Stimulated activated CD4-positive, alpha-beta T cell treated with anti-CD3 and anti-CD28 coated beads, Interleukin-2, amount 100 ng/mL, for 24 hours (primary cell): ENCODE data around the gene CD79A.

Experiments used
- DNase-seq, 2 donors: peaks; one replicate each; pipeline ENCODE4 v3.0.0-alpha.2; 2020

CD79A gene

DNA sequence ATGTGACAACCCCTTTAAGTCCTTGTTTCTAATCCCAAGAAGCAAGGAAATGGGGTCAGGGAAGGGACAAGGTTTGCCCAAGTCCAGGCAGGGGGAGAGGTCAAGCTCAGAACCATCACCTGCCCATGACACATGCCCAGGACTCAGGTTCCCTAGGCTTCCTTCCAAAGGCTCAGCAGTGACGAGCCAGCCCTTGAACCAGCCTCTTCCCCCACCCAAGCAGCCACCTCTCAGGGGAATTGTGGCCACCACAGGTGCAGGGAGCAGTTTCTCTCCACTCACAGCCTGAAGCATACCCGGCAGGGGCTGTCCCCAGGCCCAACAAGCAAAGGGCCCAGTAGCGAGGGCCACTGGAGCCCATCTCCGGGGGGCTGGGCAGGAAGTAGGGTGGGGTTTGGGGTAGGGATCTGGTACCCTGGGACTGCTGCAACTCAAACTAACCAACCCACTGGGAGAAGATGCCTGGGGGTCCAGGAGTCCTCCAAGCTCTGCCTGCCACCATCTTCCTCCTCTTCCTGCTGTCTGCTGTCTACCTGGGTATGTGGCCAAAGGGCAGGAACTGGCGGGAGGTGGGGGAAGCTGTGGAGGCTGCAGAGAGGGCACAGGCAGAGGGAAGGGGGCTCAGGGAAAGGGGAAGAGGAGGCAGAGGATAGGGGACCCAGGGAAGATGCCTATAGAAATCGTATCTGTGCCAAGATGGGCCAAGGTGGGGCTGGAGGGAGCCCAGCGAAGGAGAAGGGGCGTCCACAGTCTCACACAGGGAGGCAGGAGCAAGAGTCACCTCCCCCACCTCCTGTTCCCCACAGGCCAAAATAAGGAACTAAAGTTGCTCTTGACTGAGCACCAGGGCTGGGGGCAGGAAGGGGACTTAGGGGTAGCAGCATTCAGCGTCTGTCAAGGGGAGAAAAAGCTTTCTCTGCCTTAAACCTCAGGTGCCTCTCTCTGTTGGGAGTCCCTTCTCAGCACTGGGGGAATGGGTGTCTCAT lies at the start of gene CD79A:
Gene CD79A, plus strand, starts transcription at position 433 of the 986 bp plus-strand sequence. Its CDS starts 26 bp downstream, at position 459.
- DNase-seq = no peak

DNA sequence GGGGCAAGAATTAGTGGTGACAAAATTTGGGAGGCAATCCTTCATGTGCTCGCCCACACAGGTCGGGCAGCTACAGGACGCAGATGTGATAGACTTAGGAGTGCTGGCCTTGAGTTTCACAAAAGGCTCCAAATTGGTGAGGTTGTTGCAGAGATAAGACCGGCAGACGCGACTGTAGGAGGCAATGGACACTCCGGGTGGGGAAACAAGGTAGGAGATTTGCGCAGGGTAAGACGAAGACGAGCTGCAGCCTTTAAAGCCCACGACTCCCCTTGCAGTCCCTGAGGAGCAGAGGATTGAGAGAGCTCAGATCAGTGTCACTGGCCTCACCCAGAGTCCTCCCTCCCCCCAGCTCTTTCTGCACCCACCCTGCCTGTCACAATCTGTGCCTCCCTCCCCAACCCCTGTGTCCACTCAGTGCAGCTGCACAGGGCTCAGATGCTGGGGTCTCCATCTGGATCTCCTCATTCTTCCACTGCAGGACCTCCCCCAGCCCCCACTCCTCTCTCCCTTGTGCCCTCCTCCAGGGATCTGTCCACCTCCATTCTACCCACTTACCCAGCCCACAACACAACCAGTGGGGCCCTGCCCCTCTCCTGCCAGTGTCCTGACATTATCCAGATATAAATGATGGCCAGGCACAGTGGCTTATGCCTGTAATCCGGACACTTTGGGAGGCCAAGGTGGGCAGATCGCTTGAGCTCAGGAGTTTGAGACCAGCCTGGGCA lies 38.9 kb upstream of the CD79A start:
- no peak for DNase-seq

DNA sequence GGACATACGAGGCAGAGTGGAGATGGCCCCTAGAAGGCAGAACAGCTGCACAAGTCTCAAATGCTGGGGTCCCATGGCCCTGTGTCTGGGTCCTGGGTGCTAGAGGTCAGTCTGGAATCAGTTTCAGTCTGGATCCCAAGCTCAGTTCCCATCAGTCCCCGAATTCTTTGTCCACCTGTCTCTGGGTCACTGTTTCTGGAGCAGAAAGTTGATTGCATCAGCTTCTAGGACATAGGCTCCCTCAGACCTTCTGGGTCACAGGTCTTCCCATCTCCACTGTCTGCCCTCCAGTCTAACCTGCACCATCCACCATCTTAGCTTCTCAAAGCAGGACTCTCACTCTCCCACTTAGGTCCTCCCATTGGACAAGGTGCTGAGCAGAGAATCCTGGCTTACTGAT lies 37.9 kb upstream of the CD79A start:
- DNase-seq = no peak

DNA sequence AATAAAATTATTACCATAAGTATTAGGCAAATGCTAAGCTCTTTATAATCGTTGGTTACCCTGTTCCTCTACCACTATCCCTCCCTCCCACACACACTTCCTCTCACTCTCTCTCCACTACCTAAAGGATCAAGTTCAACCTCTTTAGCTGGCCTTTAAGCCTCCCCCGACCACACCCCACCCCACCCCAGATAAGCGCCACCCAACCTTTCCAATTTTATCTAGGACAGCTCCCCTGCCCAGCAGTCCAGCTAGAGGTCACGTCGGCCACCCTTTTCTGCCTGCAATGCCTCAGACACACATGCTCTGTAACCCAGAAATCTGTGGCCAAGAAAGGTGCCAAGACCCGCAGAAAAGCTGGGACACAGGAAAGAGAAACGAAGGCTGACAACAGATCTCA lies 33.7 kb upstream of the CD79A start:
- no peak for DNase-seq

DNA sequence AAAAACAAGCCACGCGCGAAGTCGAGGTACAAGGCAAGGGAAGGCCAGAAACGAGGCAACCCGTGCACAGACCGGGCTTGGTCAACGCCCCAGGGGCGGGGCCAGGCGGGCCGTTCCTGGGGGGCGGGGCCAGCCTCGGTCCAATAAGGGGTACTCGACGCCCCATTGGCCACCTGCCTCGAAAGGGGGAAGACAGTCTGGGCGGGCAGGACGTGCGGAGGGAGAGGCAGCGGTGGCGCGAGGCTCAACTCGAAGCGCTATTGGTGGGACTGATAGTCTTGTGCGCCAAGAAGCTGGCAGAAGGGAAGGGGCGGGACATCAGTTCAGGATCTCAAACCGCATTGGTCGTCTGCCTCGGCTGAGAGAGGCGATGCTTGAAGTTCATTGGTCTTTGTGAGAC lies 32.5 kb upstream of the CD79A start, which contains the start of gene LYPD4:
Gene LYPD4, minus strand, starts transcription at position 83 of the 400 bp plus-strand sequence. CDS start 5,398 bp downstream, outside the sequence.
- no peak for DNase-seq

DNA sequence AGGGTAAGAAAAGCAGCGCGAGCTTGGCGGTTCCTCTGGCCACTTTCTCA lies 32.3 kb upstream of the CD79A start, which contains the start of gene DMRTC2:
Gene DMRTC2, plus strand, starts transcription at position 42 of the 50 bp plus-strand sequence. CDS start 2,387 bp downstream, outside the sequence.
- no peak for DNase-seq

DNA sequence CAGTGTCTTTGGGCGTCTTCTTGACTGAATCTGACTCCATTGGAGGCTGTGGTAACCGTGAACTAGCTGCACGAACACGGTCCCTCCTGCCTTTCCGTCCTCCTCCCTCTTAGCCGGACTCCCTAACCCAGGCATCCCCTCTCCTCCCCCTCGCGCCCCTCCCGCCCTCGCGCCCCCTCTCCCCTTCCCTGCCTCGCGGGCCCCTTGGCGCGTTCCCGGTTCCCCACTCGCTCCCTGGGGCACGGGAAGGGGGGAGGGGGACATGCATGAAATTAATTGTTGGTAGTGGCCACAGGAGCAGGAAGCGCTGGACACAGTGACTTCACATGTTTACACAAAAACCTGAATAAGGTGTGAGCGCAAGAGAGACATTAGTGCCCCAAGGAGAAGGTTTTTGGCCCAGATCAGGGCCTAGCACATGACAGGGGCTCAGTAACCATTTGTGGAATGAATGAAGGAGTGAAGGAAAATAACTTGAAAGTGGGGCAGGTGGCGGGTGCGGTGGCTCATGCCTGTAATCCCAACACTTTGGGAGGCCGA lies 32.0 kb upstream of the CD79A start:
- DNase-seq = no peak

DNA sequence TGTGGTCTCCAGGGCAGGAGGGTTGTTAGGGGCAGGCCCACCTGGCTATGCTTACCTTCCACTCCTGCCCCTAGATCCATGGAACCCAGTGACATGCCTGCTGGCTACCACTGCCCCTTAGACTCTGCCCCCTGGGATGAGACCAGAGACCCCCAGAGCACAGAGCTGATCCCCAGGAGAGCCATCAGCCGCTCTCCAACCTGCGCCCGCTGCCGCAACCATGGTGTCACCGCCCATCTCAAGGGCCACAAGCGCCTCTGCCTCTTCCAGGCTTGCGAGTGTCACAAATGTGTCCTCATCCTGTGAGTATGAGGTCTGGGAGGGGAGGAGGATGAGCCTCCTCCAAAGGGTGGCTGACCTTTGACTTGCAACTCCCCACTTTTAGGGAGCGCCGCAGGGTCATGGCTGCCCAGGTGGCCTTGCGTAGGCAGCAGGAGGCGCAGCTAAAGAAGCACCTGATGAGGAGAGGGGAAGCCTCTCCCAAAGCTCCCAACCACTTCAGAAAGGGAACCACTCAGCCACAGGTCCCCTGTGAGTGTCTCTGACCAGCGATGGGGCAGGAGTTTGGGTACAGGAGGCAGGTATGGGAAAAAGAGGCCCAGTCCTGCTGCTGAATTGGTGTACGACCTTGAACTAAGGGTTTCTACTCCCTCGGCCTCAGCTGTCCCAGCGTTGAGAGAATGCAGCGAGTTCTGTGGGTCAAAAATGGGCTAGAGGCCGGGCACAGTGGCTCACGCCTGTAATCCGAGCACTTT lies 29.6 kb upstream of the CD79A start:
- no peak for DNase-seq

DNA sequence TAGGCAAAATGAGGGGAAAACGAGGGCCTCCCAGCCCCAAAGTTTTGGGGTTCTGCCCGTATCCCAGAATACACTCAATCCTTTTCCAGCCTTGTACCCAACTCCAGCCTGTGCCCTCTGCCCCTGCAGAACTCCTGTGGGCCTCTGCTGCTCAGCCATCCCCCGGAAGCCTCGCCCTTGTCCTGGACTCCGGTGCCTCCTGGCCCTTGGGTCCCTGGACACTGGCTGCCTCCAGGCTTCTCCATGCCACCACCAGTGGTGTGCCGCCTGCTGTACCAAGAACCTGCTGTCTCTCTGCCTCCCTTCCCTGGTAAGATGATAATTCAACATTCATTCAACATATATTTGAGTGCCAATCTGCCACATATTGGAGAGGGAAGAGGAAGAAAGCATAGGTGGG lies 28.4 kb upstream of the CD79A start:
- DNase-seq = no peak

DNA sequence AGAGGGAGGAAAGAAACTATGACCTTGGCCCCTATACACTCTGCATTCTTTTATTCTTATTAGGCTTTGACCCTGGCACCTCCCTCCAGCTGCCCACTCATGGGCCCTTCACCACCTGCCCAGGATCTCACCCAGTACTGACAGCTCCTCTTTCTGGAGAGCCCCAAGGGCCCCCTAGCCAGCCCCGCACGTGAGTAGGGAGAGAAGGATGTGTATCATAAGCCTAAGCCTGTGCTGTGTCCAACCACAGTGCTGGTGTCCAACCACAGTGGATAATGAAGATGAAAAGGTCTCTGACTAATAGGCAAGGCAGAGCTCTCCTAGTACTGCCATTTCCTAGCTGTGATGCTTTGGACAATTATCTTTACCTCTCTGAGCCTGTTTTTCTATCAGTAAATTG lies 28.0 kb upstream of the CD79A start:
- no peak for DNase-seq

DNA sequence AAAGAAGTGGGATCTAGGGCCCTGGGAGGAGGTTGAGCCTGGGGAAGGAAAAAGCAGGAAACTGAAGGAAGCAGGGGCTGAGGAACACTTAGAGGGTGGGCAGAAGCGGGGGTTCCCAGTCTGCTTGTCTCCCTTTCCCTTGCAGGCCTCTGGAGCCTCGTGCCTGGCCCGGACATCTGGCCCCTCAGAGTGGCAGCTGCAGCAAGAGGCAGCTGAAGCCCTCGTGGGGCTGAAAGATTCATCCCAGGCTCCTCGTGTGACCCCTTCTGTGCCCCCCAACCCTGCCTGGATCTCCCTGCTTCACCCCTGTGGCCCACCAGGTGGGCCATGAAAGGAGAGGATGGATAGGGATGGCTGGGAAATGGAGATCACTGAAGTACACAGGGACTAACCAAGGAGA lies 26.7 kb upstream of the CD79A start:
- DNase-seq = no peak

DNA sequence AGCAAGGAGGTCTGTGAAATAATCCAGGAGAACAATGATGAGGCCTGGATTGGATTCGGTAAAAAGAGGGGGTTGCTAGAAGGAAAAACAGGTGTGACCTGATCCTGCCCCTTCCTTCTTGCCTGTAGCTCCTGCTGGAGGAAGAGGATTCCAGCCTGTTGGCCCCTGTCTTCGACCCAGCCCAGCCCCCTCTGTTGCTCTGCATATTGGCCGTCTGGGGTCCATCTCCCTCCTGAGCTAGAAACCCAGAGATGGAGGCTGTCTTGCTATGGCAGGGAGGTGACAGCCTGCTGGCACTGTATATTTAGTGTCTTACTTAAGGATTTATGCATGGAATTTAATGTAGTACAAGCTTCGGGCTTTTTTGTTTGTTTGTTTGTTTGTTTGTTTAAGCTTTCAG lies 25.6 kb upstream of the CD79A start:
- no peak for DNase-seq

DNA sequence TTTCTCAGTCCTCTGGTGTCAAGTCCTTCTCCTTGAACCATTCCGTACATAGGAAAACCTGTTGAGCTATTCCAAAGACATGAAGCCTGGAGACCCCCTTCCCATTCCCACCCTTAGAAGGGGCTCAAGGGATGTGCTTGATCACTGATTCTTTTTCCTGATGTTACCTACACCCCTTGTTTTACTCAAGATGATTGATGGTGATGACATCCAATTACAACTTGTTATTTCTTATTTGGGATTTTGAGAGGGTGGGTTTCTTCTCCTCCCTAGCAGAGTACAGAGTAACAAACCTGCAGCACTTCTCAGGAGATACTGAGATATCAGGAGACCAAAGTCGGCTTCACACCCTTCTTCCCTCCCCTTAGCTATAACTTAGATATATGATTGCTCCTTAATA lies 23.7 kb upstream of the CD79A start:
- DNase-seq = no peak

DNA sequence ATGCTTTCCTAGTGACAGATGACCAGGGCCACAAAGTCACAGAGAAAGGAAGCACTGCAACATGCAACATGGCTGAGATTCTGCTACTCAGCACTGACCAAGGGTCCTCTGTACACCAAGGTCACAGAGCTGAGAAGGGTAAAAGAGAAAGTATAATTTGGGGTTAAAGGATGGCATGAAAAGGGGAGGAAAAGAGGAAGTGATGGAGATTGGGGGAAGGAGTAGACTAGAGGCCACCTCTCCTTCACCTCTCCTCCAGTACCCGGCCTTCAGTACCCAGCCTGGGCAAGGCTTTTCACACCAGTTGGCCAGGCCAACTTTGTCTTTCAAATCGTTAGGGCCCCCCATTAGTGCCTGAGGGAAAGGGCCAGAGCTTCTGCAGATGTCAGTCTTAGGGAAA lies 23.3 kb upstream of the CD79A start:
- DNase-seq = no peak

DNA sequence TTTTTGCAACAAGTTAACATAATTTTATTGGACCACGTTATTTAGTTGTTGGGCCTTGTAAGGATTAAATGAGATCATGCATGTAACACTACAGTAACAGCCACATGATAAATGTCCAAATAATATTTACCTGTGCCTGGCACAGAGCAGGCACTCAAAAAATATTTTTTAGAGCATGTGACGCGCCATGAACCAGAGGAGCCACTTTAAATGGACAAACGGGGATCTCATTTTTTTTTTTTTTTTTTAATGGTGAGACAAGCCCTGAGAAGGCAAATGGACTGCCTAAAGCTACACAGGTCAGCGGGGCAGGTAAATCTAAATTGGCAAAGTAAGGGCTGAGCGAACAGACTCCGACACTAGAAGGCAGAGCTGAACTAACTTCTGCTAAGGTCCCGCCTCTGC lies 17.9 kb upstream of the CD79A start:
- DNase-seq = no peak

DNA sequence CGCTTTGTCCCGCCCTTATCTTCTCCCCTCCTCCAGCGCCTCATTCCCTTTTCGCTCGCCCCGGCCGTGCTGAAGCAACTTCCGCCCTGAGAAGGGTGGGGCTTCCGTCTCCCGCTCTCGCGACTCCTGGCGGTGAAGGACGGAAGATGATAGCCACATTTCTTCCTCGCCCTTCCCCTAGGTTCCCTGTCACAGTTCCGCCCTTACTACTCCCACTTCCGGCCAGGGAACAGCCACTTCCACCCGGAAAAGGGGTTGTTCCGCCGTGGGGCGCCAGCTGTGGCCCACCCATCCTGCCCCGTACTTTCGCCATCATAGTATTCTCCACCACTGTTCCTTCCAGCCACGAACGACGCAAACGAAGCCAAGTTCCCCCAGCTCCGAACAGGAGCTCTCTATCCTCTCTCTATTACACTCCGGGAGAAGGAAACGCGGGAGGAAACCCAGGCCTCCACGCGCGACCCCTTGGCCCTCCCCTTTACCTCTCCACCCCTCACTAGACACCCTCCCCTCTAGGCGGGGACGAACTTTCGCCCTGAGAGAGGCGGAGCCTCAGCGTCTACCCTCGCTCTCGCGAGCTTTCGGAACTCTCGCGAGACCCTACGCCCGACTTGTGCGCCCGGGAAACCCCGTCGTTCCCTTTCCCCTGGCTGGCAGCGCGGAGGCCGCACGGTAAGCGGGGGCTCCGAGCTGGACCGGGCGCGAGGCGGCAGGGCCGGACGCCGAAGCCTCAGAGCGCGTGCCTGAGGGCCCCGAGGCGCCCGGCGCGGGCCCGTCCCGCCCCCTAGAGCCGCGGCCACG lies 17.3 kb upstream of the CD79A start, which contains the start of gene RPS19:
Gene RPS19, plus strand, starts transcription at position 638 of the 801 bp plus-strand sequence. CDS start 520 bp downstream, outside the sequence.
- peak; percentile 98 to 99 for DNase-seq

DNA sequence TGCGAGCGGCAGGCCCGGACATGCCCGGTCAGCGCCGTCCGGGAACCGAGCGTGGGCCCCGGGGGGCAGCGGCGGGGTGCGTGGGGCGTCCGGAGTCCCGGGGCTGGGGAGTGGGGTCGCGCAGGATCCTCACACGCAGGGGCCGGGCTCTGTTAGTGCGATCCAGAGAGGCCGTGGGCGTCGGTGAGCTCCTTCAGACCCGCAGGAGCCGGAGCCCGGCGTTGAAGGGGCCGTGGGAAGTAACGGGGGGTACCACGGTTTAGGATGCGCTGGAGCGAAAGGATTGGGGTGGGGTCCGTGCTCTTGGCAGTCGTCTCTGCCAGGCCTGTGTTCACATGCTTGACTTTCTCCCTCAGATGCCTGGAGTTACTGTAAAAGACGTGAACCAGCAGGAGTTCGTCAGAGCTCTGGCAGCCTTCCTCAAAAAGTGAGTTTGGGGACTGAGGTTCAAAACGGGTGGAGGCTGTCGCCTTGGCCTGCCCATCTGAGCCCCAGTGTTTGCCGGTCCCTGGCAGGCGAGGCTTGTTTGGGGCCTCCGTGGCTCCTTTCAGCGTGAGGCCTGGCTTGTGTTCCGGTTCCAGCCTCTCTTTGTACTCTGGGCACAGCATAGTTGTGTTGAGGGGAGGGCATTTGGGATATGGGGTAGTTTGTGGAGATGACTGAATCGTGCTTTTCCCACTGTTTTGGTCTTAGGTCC lies 16.5 kb upstream of the CD79A start:
- peak in 1 of 2 donors; percentile 50 for DNase-seq

DNA sequence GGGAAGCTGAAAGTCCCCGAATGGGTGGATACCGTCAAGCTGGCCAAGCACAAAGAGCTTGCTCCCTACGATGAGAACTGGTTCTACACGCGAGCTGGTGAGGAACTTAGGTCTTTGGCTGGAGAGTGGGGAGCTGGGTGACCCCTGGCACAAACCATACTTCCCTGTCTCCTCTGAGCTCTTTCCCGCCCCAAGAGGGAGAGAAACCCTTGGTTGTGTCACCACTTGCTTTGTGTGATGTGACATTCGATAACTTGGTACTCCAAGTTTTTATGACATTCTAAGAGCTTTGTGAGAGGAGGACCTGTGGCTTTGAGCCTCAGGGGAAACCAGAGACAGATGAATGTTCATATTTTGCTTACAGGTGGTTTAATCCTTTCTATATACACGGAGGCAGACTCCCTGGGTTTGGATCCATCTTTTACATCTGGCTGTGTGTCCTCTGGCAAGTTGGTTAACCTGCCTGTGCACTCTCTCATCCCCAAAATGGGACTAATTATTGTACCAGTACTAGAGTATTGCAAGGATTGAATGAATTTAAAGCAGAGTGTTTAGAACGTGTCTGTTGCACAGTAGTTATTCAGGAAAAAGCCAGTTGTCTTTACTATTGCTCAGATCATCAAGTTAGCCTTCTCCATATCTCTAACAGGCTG lies 15.8 kb upstream of the CD79A start:
- DNase-seq = no peak

DNA sequence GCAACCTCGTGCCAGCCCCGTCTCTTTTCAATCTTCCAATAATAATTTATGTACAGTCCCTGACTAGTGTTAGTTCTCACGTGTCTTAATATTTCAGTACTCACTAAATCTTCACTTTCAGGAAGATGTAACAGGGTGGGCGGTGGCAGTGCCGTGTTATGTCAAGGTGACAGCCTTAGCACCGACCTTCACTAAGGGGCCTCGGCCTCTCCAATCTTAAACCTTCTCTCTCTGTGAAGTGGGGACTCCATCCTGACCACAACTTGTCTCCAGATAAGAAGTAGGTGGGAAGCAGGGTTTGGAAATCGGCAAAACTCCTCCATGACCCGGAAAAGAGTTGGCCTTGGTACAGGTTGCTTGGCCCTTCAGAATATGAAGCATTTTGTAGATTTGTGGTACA lies 15.2 kb upstream of the CD79A start:
- no peak for DNase-seq

DNA sequence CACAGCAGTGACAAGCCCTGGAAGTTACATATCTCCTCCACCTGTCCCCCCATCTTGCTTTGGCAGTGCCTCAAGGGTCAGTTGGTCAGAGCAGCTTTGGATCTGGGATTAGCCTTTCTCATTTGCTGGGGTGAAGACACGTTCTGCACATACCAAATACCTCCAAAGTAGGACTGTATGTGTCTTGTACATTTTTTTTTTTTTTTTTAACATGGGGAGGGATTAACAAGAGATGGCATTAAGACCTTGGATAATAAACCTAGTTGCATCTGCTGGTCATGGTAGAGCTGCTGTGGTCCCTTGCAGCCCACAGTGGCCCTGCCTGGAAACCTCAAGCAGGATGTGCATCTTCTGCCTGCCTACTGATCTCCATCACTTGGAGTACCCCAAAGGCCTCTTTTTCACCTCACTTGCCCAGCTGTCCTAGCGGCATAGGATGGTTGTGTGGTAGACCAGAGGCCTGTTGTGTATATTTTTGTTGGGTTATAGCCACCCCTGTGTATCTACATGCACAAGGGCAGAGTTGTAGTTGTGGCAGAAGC lies 14.6 kb upstream of the CD79A start:
- no peak for DNase-seq
